ENCODE data around the gene CRY1.
A peak's percentile ranks its signal among the peaks of the same experiment; 100 is the strongest.
"Not testable (repeated sequence)": the region's sequence is repeated elsewhere in the genome, so short reads cannot be mapped to it uniquely, and the experiment has no call there.

The CRY1 gene

DNA sequence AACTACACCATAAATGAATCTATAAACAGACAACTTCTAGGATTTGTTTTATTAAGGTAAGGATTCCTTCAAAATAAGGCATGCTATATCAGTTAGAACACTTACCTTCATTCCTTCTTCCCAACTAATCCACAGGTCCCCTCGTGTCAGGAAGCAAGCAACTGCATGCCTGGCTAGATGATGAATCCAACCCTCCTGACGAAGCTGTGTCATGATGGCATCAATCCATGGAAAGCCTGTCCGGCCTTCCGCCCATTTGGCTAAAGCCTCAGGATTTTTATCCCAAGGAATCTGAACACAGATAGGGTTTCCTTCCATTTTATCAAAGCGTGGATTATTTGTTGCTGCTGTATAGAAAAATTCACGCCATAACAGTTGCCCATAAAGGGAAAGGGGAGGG is 93.9 kb downstream of the CRY1 start:
- H3K4me3 ChIP-seq (ENCODE audit: control insufficient read depth, low read depth, low read length): no peak overlapping the region
- TF ChIP-seq, protein P1, sequence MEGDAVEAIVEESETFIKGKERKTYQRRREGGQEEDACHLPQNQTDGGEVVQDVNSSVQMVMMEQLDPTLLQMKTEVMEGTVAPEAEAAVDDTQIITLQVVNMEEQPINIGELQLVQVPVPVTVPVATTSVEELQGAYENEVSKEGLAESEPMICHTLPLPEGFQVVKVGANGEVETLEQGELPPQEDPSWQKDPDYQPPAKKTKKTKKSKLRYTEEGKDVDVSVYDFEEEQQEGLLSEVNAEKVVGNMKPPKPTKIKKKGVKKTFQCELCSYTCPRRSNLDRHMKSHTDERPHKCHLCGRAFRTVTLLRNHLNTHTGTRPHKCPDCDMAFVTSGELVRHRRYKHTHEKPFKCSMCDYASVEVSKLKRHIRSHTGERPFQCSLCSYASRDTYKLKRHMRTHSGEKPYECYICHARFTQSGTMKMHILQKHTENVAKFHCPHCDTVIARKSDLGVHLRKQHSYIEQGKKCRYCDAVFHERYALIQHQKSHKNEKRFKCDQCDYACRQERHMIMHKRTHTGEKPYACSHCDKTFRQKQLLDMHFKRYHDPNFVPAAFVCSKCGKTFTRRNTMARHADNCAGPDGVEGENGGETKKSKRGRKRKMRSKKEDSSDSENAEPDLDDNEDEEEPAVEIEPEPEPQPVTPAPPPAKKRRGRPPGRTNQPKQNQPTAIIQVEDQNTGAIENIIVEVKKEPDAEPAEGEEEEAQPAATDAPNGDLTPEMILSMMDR (conservative IDR thresholded peaks at IDR 0.05; ENCODE audit: control insufficient read depth, insufficient read depth, low read depth, low read length): no peak
- peak; percentile 86 for DNase-seq (ENCODE audit: low read depth)

DNA sequence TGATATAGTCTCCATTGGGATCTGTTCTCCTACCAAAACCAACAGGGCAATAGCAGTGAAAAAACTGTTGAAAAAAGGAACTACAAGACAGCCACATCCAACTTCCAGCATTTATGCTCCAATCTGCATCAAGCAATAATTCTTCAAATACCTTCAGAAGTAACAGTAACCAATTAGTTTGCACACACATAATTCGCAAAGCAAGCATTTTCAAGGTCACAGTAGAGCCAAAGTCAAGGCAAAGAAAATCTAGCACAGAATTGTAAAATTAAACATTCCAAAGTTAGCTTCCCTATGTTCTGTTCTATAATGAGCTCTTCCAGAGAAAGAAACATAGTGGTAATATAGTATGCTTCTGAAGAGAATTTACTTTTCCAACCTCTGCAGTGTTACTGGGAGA is 95.4 kb downstream of the CRY1 start:
- no peak for DNase-seq (ENCODE audit: low read depth)
- H3K4me3 ChIP-seq (ENCODE audit: control insufficient read depth, low read depth, low read length): no peak overlapping the region
- TF ChIP-seq, protein P1 (conservative IDR thresholded peaks at IDR 0.05; ENCODE audit: control insufficient read depth, insufficient read depth, low read depth, low read length): no peak

DNA sequence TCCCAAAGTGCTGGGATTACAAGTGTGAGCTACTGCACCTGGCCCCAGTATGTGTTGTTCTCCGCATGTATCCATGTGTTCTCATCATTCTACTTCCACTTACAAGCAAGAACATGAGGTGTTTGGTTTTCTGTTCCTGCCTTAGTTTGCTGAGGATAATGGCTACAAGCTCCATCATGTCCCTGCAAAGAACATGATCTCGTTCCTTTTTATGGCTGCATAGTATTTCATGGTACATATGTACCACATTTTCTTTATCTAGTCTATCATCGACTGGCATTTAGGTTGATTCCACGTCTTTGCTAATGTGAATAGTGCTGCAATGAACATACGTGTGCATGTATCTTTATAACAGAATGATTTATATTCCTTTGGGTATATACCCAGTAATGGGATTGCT is 97.2 kb downstream of the CRY1 start:
- not testable (repeated sequence) for H3K4me3 ChIP-seq (ENCODE audit: control insufficient read depth, low read depth, low read length); DNase-seq (ENCODE audit: low read depth)

DNA sequence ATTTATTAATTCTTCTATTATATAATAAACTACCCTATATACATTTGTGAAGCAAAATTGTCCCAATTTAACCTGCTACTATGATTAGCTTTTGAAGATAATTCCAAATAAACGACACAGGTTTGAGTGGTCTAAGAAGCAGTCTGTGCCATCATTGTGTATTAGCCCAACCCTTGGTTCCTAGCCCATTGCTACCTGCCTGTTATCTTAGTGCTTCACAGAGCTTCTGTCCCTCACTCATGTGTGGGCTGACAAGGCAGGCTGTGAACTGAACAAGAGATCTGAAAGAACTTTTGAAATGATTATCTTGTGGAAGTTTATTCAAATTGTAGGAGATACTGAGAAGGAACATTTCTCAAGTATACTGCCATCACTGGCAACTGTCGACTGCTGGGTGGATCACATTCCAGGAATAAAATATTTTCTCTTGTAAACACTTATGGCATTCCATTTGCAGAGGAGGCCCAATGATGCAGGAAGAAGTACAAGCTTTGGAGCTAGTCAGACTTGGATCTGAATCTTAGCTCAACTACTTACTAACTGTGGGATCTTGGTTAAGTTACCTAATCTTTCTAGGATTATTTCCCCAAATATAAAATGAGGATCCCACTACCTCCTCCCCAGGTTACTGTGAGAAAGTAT is 98.6 kb downstream of the CRY1 start:
- TF ChIP-seq, protein P1 (conservative IDR thresholded peaks at IDR 0.05; ENCODE audit: control insufficient read depth, insufficient read depth, low read depth, low read length): no peak
- DNase-seq (ENCODE audit: low read depth): no peak
- H3K4me3 ChIP-seq (ENCODE audit: control insufficient read depth, low read depth, low read length): no peak overlapping the region

DNA sequence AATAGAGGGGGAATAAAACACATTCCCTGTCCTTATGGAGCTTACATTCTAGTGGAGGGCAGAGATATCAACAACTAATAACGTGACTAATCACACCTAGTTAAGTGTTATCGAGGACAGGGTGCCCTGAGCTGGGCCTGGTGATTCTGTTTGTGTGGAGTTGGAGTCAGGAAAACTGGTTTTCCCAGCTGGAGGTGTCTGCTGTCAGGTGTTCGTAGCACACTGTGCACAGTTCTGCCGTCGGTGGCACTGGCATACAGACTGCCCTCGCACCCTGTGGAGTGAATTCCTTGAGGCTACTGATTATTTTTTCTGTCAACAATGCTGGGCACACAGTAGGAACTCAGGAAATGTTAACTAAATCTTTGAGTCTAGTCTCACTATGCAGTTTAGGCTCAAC is 105.5 kb downstream of the CRY1 start:
- no peak for DNase-seq (ENCODE audit: low read depth)
- H3K4me3 ChIP-seq (ENCODE audit: control insufficient read depth, low read depth, low read length): no peak overlapping the region
- TF ChIP-seq, protein P1 (conservative IDR thresholded peaks at IDR 0.05; ENCODE audit: control insufficient read depth, insufficient read depth, low read depth, low read length): no peak

DNA sequence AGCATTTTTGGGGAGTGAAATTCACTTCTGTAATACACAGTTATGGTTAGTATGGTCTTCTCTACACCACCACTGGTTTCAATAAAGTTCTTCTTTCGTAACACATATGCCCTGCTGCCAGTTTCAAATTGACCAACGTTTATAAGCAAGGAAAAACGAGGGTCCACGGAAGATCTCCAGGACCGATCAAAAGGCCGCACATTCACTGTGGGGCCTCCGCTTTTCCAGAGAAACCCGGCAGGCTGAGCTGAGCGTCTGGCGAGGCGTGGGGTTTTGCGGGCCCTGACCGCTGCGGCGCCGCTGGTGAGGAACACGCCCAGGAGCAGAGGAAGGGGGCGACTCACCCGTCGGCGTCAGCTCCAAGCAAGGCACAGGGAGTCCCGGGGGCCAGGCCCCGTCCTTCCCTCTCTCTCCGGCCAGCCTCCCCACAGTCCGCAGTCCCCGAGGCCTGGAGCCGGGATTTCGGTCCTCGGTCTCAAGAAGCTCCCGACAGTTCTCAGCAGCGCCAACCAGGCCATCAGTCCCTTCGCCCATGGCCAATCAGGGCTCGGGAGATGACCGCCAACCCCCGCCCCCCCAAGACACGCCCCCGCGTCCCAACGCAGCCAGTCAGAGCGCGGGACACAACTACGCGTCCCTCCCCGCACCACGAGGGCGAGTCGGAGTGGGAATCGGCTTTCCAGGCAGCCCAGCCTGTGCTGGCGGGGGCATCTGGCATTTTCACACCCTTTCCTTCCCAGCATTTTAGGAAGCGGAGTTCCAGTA is 106.5 kb downstream of the CRY1 start, which contains the start of gene MTERF2:
Gene MTERF2 (minus strand): TSS at position 522 of the 765 bp plus-strand sequence. CDS start 8,432 bp downstream, outside the sequence.
- peak; percentile 90 for DNase-seq (ENCODE audit: low read depth)
- peak within 1 kb of the TSS; percentile 79 for H3K4me3 ChIP-seq (ENCODE audit: control insufficient read depth, low read depth, low read length)
- TF ChIP-seq, protein P1 (conservative IDR thresholded peaks at IDR 0.05; ENCODE audit: control insufficient read depth, insufficient read depth, low read depth, low read length): no peak

DNA sequence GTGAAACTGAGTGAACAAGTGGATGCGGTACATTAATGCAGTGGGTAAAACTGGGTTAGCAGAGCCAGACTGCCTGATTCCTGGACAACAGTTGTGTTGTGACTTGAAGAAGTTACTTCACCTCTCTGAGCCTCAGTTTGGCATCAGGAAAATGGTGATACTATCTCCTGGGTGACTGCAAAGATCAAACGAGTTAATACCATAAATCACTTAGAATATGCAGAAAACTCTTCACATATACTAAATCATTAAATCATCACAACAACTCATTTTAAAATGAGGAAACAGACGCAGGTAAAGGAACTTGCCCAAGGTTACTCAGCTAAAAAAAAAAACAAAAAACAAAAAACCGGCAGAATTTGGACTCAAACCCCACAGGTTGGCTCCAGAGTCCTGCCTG is 107.2 kb downstream of the CRY1 start:
- no peak for DNase-seq (ENCODE audit: low read depth)
- peak overlapping the region; percentile 79 for H3K4me3 ChIP-seq (ENCODE audit: control insufficient read depth, low read depth, low read length)
- TF ChIP-seq, protein P1 (conservative IDR thresholded peaks at IDR 0.05; ENCODE audit: control insufficient read depth, insufficient read depth, low read depth, low read length): no peak

Data from fibroblast of mammary gland (primary cell).